ENCODE measurements around the gene TCF4.
A peak's percentile ranks its signal among the peaks of the same experiment; 100 is the strongest.

DNA sequence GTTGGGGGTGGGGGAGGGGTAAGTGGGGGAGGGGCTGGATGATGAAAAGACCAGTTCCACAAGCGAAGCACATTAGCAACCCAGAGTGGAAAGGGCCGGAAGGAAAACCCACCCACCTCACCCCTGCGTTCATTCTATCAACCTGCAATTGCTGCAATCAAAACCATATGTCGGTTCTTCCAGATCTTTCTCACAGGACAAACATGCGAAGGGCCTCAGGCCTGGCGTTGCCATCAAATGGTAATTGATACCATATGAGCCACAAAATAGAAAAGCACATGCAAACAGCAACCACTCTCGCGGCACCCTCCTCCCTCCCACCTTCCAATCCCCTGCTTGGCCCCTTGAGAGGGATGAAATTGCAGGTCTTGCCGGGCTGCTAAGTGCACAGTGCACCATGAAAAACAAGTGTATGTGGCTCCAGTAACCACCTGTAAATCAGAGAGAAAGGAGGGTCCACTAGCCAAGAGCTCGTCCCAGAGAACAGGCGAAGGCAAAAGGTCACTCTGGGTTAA lies 287.5 kb downstream of the TCF4 start:
- no peak; the same call in 1 of the 2 replicates for TF ChIP-seq TAF1 (IDR thresholded peaks at IDR 0.05; ENCODE audit: borderline replicate concordance, low read depth, low read length)
- no peak for TF ChIP-seq CTCF (IDR thresholded peaks at IDR 0.05)
- no peak for TF ChIP-seq USF2 (IDR thresholded peaks at IDR 0.05; ENCODE audit: borderline replicate concordance, low read depth, low read length)
- no peak for TF ChIP-seq EZH2phosphoT487 (IDR thresholded peaks at IDR 0.05; ENCODE audit: borderline replicate concordance, low read depth)
- TF ChIP-seq RXRA (IDR thresholded peaks at IDR 0.05; ENCODE audit: borderline replicate concordance, low read depth) = no peak
- TF ChIP-seq POLR2AphosphoS5 (IDR thresholded peaks at IDR 0.05; ENCODE audit: low read depth, low read length) = peak; percentile 82; the same call in 1 of the 2 replicates
- peak; percentile 78 for TF ChIP-seq RCOR1 (IDR thresholded peaks at IDR 0.05; ENCODE audit: low read length)
- peak; percentile 97 for TF ChIP-seq TCF12 (IDR thresholded peaks at IDR 0.05)
